ENCODE data around the gene EPS8L2.

DNA sequence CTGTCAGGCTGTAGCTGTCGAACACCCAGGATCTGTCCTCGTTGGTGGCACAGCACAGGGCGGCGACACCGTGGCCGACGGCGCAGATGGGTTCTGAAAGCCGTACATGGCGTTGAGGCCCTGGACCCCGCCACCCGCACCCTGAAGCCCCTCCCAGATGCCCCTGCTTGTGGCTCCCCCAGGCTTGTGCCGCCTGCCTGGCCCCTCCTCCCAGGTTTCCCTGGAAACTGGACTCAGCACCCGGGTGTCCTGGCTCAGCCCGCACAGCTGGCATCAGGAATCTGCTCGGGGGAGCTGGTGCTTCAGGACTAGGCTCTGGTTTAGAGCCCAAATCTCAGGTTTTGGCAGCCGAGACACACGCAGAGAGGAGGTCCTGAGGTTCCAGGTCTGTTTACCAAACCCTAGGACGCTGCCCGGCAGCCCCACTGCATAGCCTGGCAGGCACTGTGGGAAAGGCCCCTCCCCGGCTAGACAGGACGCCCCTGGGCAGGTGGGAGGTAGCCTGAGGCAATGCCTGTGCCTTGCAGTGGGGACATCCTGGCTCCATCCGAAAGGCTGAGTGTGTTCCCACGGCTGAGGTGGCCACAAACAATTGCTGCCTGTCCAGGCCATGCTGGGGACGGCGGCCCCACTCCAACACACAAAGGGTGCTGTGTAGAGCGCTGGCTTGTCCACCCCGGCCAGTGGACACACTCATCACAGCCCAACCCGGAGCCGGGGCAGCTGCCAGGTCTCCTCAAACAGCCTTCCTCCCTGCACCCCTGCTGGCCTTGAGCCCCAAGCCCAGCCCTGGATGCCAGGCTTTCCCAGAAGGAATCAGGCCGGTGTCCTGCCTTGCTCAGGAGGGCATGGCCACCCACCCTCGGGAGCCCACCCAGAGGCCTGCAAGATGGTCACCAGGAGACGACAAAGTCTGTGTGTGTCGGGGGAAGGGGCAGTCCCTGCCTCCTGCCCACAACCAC lies 66.7 kb downstream of the EPS8L2 start:
- TF ChIP-seq, protein P1, sequence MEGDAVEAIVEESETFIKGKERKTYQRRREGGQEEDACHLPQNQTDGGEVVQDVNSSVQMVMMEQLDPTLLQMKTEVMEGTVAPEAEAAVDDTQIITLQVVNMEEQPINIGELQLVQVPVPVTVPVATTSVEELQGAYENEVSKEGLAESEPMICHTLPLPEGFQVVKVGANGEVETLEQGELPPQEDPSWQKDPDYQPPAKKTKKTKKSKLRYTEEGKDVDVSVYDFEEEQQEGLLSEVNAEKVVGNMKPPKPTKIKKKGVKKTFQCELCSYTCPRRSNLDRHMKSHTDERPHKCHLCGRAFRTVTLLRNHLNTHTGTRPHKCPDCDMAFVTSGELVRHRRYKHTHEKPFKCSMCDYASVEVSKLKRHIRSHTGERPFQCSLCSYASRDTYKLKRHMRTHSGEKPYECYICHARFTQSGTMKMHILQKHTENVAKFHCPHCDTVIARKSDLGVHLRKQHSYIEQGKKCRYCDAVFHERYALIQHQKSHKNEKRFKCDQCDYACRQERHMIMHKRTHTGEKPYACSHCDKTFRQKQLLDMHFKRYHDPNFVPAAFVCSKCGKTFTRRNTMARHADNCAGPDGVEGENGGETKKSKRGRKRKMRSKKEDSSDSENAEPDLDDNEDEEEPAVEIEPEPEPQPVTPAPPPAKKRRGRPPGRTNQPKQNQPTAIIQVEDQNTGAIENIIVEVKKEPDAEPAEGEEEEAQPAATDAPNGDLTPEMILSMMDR (IDR thresholded peaks at IDR 0.05), result no peak
- TF ChIP-seq EP300 (IDR thresholded peaks at IDR 0.05; ENCODE audit: low read depth) (no peak), POLR2AphosphoS5 (IDR thresholded peaks at IDR 0.05) (no peak)
